Cerebellar nuclear complex (tissue), 1 donor: ENCODE data around the gene LZTR1.
"Not testable (repeated sequence)": the region's sequence is repeated elsewhere in the genome, so short reads cannot be mapped to it uniquely, and the experiment has no call there.

Experiments
- DNase-seq, 2 experiments: peaks; one replicate each; lab custom pipeline; 2025; lab: John Stamatoyannopoulos, UW

LZTR1 gene

GRCh38 chr22:20996598-20997535 is 14.8 kb downstream of the LZTR1 start:
- no peak for DNase-seq

- no peak for DNase-seq
Observed at GRCh38 chr22:20997536-20998257, 15.6 kb downstream of the LZTR1 start.

DNA sequence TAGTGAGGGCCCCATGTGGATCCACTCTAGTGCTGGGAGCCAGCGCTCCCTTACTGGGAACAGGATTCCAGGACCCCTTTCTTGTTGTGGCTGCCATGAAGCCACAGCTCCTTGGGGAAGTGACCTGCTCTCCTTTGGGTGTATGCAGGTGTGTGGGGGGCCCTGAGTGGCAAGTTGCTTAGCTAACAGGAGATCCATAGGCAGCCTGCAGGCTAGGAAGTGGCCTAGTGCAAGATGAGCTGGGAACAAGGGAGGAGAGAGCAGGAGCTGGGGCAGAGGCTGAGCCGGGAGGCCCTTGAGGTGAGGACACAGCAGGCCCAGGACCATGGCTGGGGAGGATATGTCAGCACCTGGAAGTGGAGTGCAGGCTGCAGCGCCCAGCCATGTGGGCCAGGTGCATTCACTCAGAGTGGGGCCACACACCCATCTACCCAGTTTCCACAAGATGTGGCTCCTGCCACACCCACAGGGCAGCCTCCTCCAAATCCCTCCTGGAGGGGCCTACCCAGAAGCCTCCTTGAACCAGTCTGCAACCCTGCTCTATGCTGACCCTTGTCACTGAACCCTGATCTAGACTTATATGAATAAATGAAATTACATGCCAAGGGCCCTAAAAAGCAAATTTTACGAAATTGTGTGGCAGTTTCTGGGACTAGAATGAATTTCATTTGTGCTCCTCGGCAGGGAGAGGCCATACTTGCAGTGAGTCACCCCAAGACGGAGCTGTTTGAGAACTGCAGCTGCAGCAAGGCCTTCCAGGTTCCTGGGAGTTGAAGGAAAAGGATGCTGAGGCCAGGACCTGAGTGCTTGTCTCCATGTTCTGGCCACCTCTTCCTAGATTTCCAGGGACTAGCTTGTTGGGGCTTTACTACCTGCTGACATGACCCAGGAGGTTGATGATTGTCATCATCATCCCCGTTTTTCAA is 16.6 kb downstream of the LZTR1 start:
- DNase-seq, result no peak

DNA sequence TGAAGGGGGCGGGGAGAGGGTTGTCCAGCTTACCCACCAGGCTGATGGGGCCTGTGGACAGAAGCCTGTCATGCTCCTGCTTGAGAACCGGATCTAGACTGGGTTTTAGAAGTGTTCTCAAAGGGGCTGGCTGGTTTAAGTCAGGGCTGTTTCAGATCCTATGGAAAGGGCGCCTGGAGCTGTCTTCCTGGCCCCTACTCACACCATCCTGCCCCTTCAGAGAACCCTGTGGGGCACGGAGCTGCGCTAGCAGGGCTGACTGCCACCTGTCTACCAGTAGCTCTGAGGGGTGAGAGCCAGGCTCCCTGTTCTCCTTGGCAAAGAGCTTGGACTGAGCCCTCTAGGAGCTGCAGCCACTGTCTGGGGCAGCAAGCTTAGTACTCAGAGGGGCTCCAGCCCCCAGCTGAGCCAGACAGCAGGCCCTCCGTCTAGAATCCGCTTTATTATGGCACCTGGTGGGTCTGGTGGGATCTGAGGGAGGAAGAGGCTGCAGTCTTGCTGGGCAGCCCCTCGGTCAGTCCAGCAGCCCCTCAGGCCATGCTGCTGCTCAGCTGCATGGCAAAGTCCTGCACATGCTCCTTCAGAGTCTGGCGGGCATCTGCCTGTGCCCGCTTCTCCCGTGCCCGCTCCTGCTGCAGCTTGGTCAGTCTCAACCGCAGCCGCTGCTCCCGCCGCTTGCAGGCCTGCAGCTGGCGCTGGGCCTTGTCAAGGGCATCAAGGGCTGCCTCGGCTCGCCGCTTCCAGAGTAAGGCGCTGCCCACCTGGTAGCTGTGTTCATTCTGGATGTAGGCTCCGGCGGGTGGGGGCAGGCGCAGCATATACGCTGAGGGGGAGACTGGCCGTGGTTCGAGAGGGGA is 17.5 kb downstream of the LZTR1 start:
- no peak for DNase-seq

- DNase-seq, result no peak
Observed at GRCh38 chr22:21000207-21000986, 18.3 kb downstream of the LZTR1 start.

DNA sequence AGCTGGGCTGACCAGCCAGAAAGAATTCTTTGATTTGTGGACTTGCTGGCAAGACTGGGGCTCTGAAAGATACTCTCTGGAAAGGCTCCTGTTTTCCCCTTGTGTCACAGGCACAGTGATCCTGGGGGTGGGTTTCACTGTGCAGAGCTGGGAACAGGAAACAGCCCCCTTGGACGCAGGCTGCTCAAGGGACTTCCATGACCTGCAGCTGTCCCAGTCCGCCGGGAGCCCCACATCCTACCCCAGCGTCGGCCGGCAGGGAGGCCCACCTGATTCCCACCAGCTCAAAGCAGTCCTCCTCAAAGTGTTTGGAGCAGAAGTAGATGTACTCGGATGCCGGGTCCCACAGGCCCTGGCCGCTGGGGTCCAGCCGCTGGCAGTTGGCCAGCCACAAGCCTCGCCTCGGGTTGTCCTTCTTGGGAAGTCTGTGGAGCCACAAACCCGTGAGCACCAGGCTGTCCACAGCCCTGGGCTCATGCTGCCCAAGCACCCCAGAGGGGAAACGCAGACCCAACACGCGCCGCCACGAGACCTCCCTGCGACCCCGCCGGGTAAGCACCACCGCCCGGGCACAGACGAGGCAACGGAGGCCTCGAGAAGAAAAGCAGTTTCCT is 19.0 kb downstream of the LZTR1 start:
- no peak for DNase-seq

DNA sequence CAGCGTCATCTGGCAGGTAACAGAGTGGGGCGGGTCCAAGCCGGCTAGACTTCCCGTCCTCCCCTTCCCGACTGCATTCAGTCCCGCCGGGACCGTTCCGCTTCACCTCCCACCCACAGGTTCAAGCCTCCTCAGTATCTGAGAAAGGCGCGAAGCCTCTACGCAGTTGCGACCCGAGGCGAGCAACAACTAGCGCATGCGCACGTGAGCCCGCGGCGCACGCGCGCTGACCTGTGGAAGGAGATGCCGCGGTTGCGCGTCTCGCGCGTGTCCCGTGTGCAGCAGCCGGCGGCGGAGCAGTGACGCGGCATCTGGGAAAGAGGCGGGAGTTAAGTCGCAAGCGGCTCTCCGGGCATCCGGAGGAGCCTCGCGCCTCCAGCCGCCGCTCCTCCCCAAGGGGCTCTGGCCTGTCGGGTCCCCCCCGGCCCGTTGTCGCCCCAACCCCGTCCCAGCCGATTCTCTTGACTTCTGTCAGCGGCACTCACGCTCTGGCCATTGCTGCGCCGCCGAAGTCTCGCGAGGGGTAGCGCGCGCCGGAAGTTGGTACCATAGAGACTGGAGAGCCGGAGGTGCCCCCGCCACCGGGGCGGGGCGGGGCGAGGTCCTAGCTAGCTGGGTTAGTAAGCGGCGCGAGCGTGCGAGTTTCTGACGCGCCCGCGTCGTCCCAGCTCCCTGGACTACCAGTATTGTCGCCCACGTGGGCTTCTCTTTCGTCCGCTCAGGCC is 19.7 kb downstream of the LZTR1 start, which contains the start of gene THAP7:
TSS of gene THAP7 (minus strand) at position 518 of the 725 bp plus-strand sequence. CDS start at position 311, 207 bp downstream.
- peak; percentile 50 to 75 for DNase-seq

- DNase-seq, result no peak
Observed at GRCh38 chr22:21003782-21004181, 21.7 kb downstream of the LZTR1 start.

- not testable (repeated sequence) for DNase-seq
Observed at GRCh38 chr22:21009208-21009607, 27.1 kb downstream of the LZTR1 start.

GRCh38 chr22:21009638-21010425 is 27.7 kb downstream of the LZTR1 start:
- DNase-seq, result no peak

DNA sequence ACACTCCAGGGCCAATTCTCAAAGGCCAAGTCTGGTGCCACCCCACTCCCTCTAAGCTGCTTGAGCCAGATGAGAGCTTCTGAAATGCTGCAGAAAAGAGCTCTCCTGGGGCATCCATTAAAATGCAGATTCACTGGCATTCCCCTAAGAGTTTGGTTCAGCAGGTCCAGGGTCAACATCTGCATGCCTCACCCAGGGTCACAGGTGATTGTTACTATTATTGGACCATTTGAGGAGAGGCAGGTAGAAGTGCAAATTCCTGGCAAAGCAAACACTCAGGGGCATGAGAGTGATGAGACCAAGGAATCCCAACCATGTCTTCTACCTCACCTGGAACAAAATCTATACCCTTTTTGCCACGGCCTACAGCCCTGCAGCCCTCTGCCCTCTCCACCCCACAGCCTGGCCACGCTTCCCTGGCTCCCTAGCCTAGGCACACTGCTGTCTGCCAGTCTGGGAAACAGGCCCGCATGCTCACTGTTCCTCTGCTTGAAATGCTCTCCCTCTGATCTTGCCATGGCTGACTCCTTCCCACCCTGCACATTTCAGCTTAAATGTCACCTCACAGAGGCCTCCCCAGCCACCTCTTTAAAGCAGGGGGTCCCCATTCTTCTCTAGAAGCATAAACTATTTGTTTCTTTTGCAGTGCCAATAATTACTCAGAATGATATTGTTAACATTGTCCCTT is 28.5 kb downstream of the LZTR1 start:
- no peak for DNase-seq

DNA sequence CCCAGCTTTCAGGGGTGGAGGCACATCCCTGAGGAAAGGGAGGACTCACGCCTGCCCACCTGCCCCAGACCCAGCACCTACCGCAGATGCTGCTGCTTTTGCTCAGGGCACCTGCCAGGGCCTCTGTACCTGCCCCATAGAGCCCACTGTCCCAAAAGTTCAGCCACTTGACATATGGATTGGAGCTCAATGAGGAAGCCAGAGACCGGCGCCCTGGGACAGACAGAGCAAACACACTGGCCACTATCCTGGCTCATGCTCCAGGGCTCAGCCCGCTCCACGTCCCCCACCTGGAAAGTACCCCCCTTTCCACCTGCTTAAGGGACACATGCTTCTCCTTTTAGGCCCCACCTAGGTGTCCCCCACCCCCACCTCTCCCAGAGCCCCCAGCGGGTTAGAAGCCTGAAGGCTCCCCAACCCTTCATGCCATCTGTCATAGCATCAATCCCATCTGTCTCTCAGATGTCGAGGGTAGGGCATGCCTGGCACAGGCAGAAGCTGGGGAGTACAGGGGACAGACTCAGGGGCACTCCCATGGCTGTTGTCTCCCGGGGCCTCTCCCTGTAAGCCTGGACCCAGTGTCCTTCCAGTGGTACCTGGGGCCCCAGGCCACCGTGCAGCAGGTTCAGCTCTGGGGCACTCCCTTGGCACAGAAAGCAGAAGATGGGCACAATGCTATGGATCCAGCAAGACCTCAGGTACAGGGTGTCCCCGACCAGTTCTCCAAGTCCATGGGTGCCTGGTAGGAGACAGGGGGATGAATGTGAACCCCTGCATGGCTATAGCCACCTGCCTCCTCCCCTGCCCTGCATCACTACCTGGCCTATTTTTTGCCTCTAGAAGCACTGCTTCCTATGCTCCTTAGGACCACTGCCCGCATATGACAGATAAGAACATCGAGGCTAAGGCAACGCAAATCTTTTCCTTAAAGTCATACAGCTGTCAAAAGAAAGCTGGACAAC is 30.6 kb downstream of the LZTR1 start:
- peak in 1 of 2 experiments; percentile 58 for DNase-seq

DNA sequence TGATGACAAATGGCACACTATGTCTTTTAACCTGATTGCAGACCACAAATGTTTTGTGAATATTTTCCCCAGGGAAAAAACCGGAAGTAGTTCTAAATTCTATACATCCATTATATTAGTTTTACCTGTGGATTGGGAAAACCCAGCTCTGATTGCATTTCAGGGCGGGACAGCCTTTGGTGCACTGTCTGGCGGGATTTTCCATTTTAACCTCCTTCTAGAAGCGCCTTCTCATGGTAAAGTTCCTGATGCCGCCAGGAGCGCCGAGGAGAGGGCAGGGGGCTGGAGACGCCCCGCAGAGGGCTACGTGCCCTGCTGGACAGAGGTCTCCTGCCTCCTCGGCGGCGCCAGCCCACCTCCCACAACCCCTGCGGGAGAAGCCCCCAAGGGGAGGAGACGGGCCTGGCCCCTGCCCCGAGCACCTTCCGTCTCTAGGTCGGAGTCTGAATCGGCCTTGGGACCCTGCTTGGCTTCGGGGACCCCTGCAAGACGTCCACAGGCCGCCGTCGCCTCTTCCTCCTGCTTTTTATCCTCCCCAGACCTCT is 31.6 kb downstream of the LZTR1 start:
- DNase-seq, result no peak

GRCh38 chr22:21014202-21014725 is 32.2 kb downstream of the LZTR1 start:
- DNase-seq, result peak; percentile 56 to 77

GRCh38 chr22:21014726-21015465 is 32.8 kb downstream of the LZTR1 start, which contains the start of gene P2RX6:
Gene P2RX6 (plus strand): TSS chr22:21015165. CDS start chr22:21015175, 10 bp downstream.
- DNase-seq, result no peak
